Mesodermal cell (in vitro differentiated cells): ENCODE results near the gene P2RX5.

ENCODE experiments used
- H3K27ac ChIP-seq: 2 replicates; pipeline ENCODE4 v1.7.0; 2013; ENCODE audit warnings: mild to moderate bottlenecking, low read depth, low read length, moderate library complexity; ENCODE audit not compliant: severe bottlenecking
- H3K36me3 ChIP-seq: 2 replicates; pipeline ENCODE4 v1.7.1; 2013; ENCODE audit warnings: mild to moderate bottlenecking, low read length, moderate library complexity; ENCODE audit not compliant: control insufficient read depth, insufficient read depth
- H3K4me1 ChIP-seq: one replicate; pipeline ENCODE4 v1.7.1; 2013; ENCODE audit warnings: mild to moderate bottlenecking, low read length; ENCODE audit not compliant: insufficient read depth, control insufficient read depth, poor library complexity, severe bottlenecking
- H3K4me3 ChIP-seq: 2 replicates; pipeline ENCODE4 v1.7.0; 2013; ENCODE audit warnings: low read length, control low read depth, mild to moderate bottlenecking; ENCODE audit not compliant: insufficient read depth, poor library complexity, severe bottlenecking; ENCODE audit errors: extremely low read depth
- H3K9me3 ChIP-seq: 2 replicates; pipeline ENCODE4 v1.7.1; 2013; ENCODE audit warnings: mild to moderate bottlenecking, low read length, moderate library complexity; ENCODE audit not compliant: control insufficient read depth
- WGBS, 2 experiments: methylation state at CpG; one replicate each; pipeline ENCODE4 v1.1.5; 2013; ENCODE audit warnings: missing lambda C conversion rate in 2 of 2; ENCODE audit not compliant: insufficient coverage in 2 of 2; 5-methylcytosine and 5-hydroxymethylcytosine counted together

The P2RX5 gene

GRCh38 chr17:3636908-3637373 lies 59.0 kb downstream of the P2RX5 start:
- Histone ChIP-seq H3K4me1 (peaks cover 8% of the 10 kb centered on the region), H3K36me3 (peaks cover 17% of the 10 kb centered on the region), H3K4me3 (peak overlapping the region; percentile 84), H3K27ac (peak overlapping the region; percentile 91), H3K9me3 (no peaks in the 10 kb centered on the region)
- WGBS, 2 experiments = 1% methylated on average over 15 to 26 of the region's 31 CpGs

- Histone ChIP-seq H3K4me1 (peaks cover 8% of the 10 kb centered on the region), H3K4me3 (peak within 1 kb of the TSS; percentile 84), H3K27ac (peak within 1 kb of the TSS; percentile 91), H3K36me3 (peaks cover 17% of the 10 kb centered on the region), H3K9me3 (no peaks in the 10 kb centered on the region)
- 0 to 1% methylated on average over 65 to 66 of the region's 68 CpGs for WGBS, 2 experiments
These were observed 59.6 kb downstream of the P2RX5 start, which contains the start of the genes CTNS and SHPK for GRCh38 chr17:3636154-3636907. Gene CTNS, plus strand, starts transcription at chr17:3636760. Its CDS starts 3,447 bp downstream, at chr17:3640207. Gene SHPK, minus strand, starts transcription at chr17:3636250. Its CDS starts 31 bp downstream, at chr17:3636219.

- H3K9me3 ChIP-seq = no peaks in the 10 kb centered on the region
- H3K4me3 ChIP-seq = peak overlapping the region; percentile 84
- WGBS, 2 experiments = 6 to 24% methylated on average over 21 to 36 of the region's 38 CpGs
- peaks cover 5% of the 10 kb centered on the region for H3K4me1 ChIP-seq
- H3K27ac ChIP-seq = no peak overlapping the region
- peaks cover 20% of the 10 kb centered on the region for H3K36me3 ChIP-seq
These were observed 60.3 kb downstream of the P2RX5 start for GRCh38 chr17:3635474-3636153.

GRCh38 chr17:3632287-3632686 lies 63.7 kb downstream of the P2RX5 start:
- H3K27ac ChIP-seq = no peak overlapping the region
- H3K9me3 ChIP-seq = no peaks in the 10 kb centered on the region
- H3K36me3 ChIP-seq = peaks cover 36% of the 10 kb centered on the region
- 93 to 97% methylated on average over 6 to 7 of the region's 7 CpGs for WGBS, 2 experiments
- H3K4me3 ChIP-seq = no peak overlapping the region
- peaks cover 8% of the 10 kb centered on the region for H3K4me1 ChIP-seq

GRCh38 chr17:3630781-3631180 lies 65.2 kb downstream of the P2RX5 start:
- 87 to 96% methylated on average over 5 to 8 of the region's 10 CpGs for WGBS, 2 experiments
- H3K36me3 ChIP-seq = peaks cover 36% of the 10 kb centered on the region

GRCh38 chr17:3627769-3628167 lies 68.2 kb downstream of the P2RX5 start:
- Histone ChIP-seq H3K27ac (no peak overlapping the region), H3K4me3 (no peak overlapping the region), H3K4me1 (peaks cover 13% of the 10 kb centered on the region), H3K9me3 (no peaks in the 10 kb centered on the region), H3K36me3 (peaks cover 63% of the 10 kb centered on the region)
- WGBS, 2 experiments = 94 to 100% methylated on average over 6 of the region's 11 CpGs

More at GRCh38 chr17:3630781-3631180, 65.2 kb downstream of the P2RX5 start:
- Histone ChIP-seq H3K27ac (no peak overlapping the region), H3K9me3 (no peaks in the 10 kb centered on the region), H3K4me1 (peaks cover 13% of the 10 kb centered on the region), H3K4me3 (no peak overlapping the region)

- Histone ChIP-seq H3K4me1 (peaks cover 13% of the 10 kb centered on the region), H3K27ac (peak overlapping the region; percentile 50), H3K9me3 (no peaks in the 10 kb centered on the region), H3K36me3 (peaks cover 62% of the 10 kb centered on the region), H3K4me3 (no peak overlapping the region)
- 93% methylated on average over 9 of the region's 16 CpGs for WGBS, 2 experiments
These were observed 68.9 kb downstream of the P2RX5 start for GRCh38 chr17:3626831-3627768.
